Natural killer cell (primary cell): ENCODE results near the gene ZFAND3. TPM values are rescaled to one million over a fixed set of nuclear protein-coding genes. Genes with fewer than 3 reads are reported as not detected.

Experiments used
- ATAC-seq, 3 donors: fragments of 150-1000 bp in 2 of 3; fragments of 200-7000 bp in 1 of 3; cut with Tn5 transposase; 1 replicate in 1 of 3; 2 replicates in 2 of 3; pipeline ENCODE4 v1.10.0; 2021; ENCODE audit warnings: mild to moderate bottlenecking in 2 of 3, moderate library complexity in 2 of 3
- DNase-seq, 2 donors: peaks; one replicate each; pipeline versions ENCODE4 v3.0.0 to v3.0.0-alpha.2; 2013 to 2021; ENCODE audit warnings: mixed read lengths in 1 of 2
- H3K27ac ChIP-seq: one replicate; pipeline ENCODE4 v1.5.1; 2013; ENCODE audit warnings: mild to moderate bottlenecking, low read length
- H3K27me3 ChIP-seq: one replicate; pipeline ENCODE4 v1.6.1; 2013; ENCODE audit warnings: low read length; ENCODE audit not compliant: control insufficient read depth, insufficient read depth
- H3K36me3 ChIP-seq: one replicate; pipeline ENCODE4 v1.6.1; 2013; ENCODE audit warnings: low read length; ENCODE audit not compliant: control insufficient read depth, insufficient read depth
- H3K4me1 ChIP-seq: one replicate; pipeline ENCODE4 v1.6.1; 2013; ENCODE audit warnings: low read length; ENCODE audit not compliant: control insufficient read depth, insufficient read depth
- H3K4me3 ChIP-seq: one replicate; pipeline ENCODE4 v1.5.1; 2013; ENCODE audit warnings: low read length
- H3K9me3 ChIP-seq: one replicate; pipeline ENCODE4 v1.6.1; 2013; ENCODE audit warnings: low read length; ENCODE audit not compliant: control insufficient read depth, insufficient read depth
- H3K27ac Mint-ChIP-seq, 2 donors: one replicate each; pipeline ENCODE4 v1.8.0; 2022; ENCODE audit warnings: mild to moderate bottlenecking in 2 of 2, mixed read lengths in 2 of 2, moderate library complexity in 1 of 2
- H3K27me3 Mint-ChIP-seq, 2 donors: one replicate each; pipeline ENCODE4 v1.8.0; 2022; ENCODE audit warnings: low read depth in 2 of 2, mixed read lengths in 2 of 2
- H3K36me3 Mint-ChIP-seq: one replicate; pipeline ENCODE4 v1.8.0; 2022; ENCODE audit warnings: mixed read lengths
- H3K4me1 Mint-ChIP-seq, 2 donors: one replicate each; pipeline ENCODE4 v1.8.0; 2022; ENCODE audit warnings: mixed read lengths in 2 of 2
- H3K4me3 Mint-ChIP-seq: one replicate; pipeline ENCODE4 v1.8.0; 2022; ENCODE audit warnings: mild to moderate bottlenecking, moderate library complexity, mixed read lengths
- H3K9me3 Mint-ChIP-seq, 2 donors: one replicate each; pipeline ENCODE4 v1.8.0; 2022; ENCODE audit warnings: mixed read lengths in 2 of 2
- WGBS: methylation state at CpG from one replicate; pipeline ENCODE4 v1.1.7; 2013; ENCODE audit warnings: missing lambda C conversion rate; ENCODE audit not compliant: insufficient coverage; 5-methylcytosine and 5-hydroxymethylcytosine counted together
- intact Hi-C: fragments of 100-400 bp; cut with micrococcal nuclease; formaldehyde crosslinking; loops from one replicate; pipeline ENCODE4 v1.14.2; 2022
- total RNA-seq, 4 donors: library from RNA; stranded (reverse); fragments of 120-200 nt in 1 of 4; gene quantifications; one replicate each; pipeline versions ENCODE4 v1.2.3 to v1.2.4, GENCODE V29; 2013 to 2022
- TF ChIP-seq, protein P1 (sequence below): fragments of 200-600 bp; IDR thresholded peaks from one replicate; pipeline ENCODE4 v1.8.0; 2022; ENCODE audit warnings: antibody characterized with exemption

The ZFAND3 gene
- total RNA-seq, 3 donors from 2014 or later (not counting 1 experiment from before 2014, with no cell fraction given), result 87.7 to 97.4 (median 90.1) TPM

DNA sequence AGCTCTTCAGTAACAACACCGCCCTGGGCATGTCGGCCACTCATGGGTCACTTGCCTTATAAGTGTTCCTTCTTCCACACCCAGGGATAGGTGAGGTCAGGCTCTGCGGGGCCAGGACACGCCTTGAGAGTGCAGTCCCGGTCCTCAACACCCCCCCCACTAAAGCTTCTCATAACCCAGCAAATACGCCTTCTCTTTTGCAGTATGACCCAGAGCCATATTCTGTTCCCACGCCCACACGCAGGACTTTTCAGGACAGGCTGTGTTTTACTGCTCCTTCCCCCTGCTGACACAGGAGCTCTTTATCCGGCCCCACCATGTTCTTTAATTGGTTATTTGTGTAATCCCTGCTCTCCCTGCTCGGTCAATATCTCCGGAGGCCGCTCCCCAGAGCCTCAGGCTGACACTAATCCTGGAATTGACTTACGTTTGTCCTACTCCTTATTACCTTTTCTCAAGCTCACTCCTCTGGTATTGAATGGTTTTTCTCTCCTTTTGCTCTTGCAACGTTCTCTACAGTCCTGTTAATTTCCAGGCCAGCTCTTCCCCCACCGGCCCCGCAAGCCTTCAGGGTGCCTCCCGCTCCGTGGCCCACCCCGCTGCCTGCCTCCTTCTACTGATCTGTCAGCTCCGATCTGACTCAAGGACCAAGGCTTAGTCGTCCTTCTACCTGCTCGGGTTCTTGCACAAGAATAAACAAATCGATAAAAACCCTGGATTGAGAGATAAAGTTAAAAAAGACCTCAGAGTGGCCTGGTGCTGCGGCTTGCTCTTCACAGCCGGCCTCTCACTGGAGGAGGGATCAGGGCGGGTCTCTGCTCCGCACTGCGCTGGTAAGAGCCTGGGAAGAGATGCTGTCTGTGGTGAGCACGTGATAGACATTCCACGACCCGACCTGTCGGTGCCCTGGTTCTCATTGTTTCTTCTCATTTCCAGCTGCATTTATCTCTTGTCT, 357.5 kb downstream of the ZFAND3 start:
- Mint-ChIP-seq H3K4me1 (peaks cover 0 to 17% of the 10 kb centered on the region in 2 donors), H3K27ac (no peak overlapping the region), H3K4me3 (no peak overlapping the region), H3K9me3 (no peaks in the 10 kb centered on the region), H3K27me3 (no peaks in the 10 kb centered on the region), H3K36me3 (no peaks in the 10 kb centered on the region)
- H3K36me3 ChIP-seq, result no peaks in the 10 kb centered on the region
- TF ChIP-seq, protein P1, sequence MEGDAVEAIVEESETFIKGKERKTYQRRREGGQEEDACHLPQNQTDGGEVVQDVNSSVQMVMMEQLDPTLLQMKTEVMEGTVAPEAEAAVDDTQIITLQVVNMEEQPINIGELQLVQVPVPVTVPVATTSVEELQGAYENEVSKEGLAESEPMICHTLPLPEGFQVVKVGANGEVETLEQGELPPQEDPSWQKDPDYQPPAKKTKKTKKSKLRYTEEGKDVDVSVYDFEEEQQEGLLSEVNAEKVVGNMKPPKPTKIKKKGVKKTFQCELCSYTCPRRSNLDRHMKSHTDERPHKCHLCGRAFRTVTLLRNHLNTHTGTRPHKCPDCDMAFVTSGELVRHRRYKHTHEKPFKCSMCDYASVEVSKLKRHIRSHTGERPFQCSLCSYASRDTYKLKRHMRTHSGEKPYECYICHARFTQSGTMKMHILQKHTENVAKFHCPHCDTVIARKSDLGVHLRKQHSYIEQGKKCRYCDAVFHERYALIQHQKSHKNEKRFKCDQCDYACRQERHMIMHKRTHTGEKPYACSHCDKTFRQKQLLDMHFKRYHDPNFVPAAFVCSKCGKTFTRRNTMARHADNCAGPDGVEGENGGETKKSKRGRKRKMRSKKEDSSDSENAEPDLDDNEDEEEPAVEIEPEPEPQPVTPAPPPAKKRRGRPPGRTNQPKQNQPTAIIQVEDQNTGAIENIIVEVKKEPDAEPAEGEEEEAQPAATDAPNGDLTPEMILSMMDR, result no peak
- H3K4me1 ChIP-seq, result no peaks in the 10 kb centered on the region
- 93% methylated on average over 32 of the region's 32 CpGs for WGBS
- no peak overlapping the region for H3K27ac ChIP-seq
- no peaks in the 10 kb centered on the region for H3K9me3 ChIP-seq
- ATAC-seq (no peak), DNase-seq (no peak)
- no peaks in the 10 kb centered on the region for H3K27me3 ChIP-seq
- intact Hi-C loops, result no loop called here
- H3K4me3 ChIP-seq, result no peak overlapping the region

DNA sequence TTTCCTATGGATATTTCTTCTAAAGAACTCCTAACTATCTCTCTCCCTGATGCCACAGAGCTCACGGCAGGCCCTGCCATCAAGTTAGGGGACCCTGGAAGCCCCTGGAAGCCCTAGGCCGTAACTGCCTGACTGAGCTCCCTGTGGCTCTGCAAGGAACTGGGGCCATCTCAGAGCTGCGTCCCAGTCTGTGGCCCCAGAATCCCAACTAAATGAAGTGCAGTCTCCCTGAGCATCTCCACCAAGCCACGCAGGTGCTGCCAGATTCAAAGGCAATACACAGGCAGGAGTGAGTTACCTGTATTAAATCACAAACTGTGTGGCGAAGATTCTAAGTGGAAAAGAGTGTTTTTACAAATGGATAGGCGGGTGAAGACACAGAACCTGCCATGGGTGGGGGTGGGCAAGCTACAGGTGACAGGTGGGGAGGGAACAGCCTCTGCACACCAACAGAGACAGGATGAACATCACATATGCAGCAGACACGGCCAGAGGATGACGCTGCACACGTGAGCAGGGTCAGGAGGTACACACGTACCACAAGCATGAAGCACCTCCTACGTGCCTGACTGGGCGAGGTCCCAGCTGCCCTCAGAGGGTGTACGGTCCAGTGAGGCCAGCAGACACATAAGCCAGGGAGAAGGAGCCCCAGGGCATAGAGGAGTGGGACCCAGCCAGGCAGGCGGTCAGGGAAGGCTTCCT, 358.5 kb downstream of the ZFAND3 start:
- TF ChIP-seq, protein P1, result no peak
- WGBS, result 87% methylated on average over 14 of the region's 14 CpGs
- peaks cover 0 to 17% of the 10 kb centered on the region in 2 donors for H3K4me1 Mint-ChIP-seq
- H3K27me3 ChIP-seq, result no peaks in the 10 kb centered on the region
- no peaks in the 10 kb centered on the region for H3K36me3 ChIP-seq
- no peaks in the 10 kb centered on the region for H3K9me3 Mint-ChIP-seq
- no peaks in the 10 kb centered on the region for H3K27me3 Mint-ChIP-seq
- H3K4me3 Mint-ChIP-seq, result no peak overlapping the region
- intact Hi-C loops, result no loop called here
- DNase-seq (no peak), ATAC-seq (no peak)
- no peak overlapping the region for H3K4me3 ChIP-seq
- no peaks in the 10 kb centered on the region for H3K9me3 ChIP-seq
- H3K4me1 ChIP-seq, result no peaks in the 10 kb centered on the region
- H3K27ac ChIP-seq, result no peak overlapping the region
- H3K27ac Mint-ChIP-seq, result peak overlapping the region in 1 of 2 donors; percentile 33
- H3K36me3 Mint-ChIP-seq, result no peaks in the 10 kb centered on the region

DNA sequence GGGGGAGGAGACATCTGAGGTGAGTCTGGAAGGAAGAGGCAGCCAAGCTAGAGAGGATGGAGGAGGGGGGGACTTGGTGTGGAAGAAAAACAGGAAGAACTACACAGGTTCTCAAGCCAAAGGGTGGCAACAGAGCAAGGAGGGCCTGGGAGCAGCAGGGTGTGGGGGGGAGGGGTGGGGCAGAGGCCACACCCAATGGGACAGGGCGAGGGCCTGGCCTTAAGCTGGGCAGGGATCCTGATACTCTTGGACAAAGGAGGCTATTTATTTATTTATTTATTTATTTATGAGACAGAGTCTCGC, 359.0 kb downstream of the ZFAND3 start:
- Mint-ChIP-seq H3K36me3 (no peaks in the 10 kb centered on the region), H3K27me3 (no peaks in the 10 kb centered on the region)
- H3K27ac ChIP-seq, result no peak overlapping the region

More for the DNA sequence above, 359.0 kb downstream of the ZFAND3 start:
- no peaks in the 10 kb centered on the region for H3K4me1 ChIP-seq
- Mint-ChIP-seq H3K4me3 (no peak overlapping the region), H3K27ac (peak overlapping the region in 1 of 2 donors; percentile 33), H3K4me1 (peaks cover 0 to 17% of the 10 kb centered on the region in 2 donors), H3K9me3 (no peaks in the 10 kb centered on the region)
- H3K9me3 ChIP-seq, result no peaks in the 10 kb centered on the region
- intact Hi-C loops, result no loop called here
- WGBS, result 100% methylated on average over 1 of the region's 2 CpGs
- no peaks in the 10 kb centered on the region for H3K27me3 ChIP-seq
- TF ChIP-seq, protein P1, result no peak
- DNase-seq (no peak), ATAC-seq (no peak)
- H3K4me3 ChIP-seq, result no peak overlapping the region
- no peaks in the 10 kb centered on the region for H3K36me3 ChIP-seq
